GM23248 (cell line): ENCODE data around the gene SGCA. TPM values are rescaled to one million over a fixed set of nuclear protein-coding genes. Genes with fewer than 3 reads are reported as not detected.

Experiments
- DNase-seq: peaks from one replicate; pipeline ENCODE4 v3.0.0-alpha.2; 2015
- H2AFZ ChIP-seq: fragments of 200-600 bp; sonication (generic); 2 replicates; pipeline ENCODE4 v1.6.1; 2016; ENCODE audit warnings: antibody characterized with exemption
- H3F3A ChIP-seq: fragments of 200-600 bp; sonication (generic); 2 replicates; pipeline ENCODE4 v1.6.1; 2016; ENCODE audit warnings: mild to moderate bottlenecking, antibody characterized with exemption, mixed run types; ENCODE audit not compliant: insufficient read depth
- H3K27ac ChIP-seq: fragments of 200-600 bp; sonication (generic); 2 replicates; pipeline ENCODE4 v1.5.1; 2016; ENCODE audit warnings: mild to moderate bottlenecking
- H3K27me3 ChIP-seq: fragments of 200-600 bp; sonication (generic); replicated peaks from 2 replicates; pipeline ENCODE4 v1.6.1; 2016; ENCODE audit warnings: mild to moderate bottlenecking; ENCODE audit not compliant: insufficient read depth
- H3K36me3 ChIP-seq: fragments of 200-600 bp; sonication (generic); 2 replicates; pipeline ENCODE4 v1.6.1; 2016; ENCODE audit warnings: low read depth, mild to moderate bottlenecking
- H3K4me1 ChIP-seq: fragments of 200-600 bp; sonication (generic); 2 replicates; pipeline ENCODE4 v1.6.1; 2016; ENCODE audit warnings: mild to moderate bottlenecking; ENCODE audit not compliant: insufficient read depth
- H3K4me2 ChIP-seq: fragments of 200-600 bp; sonication (generic); one replicate; pipeline ENCODE4 v1.6.1; 2016; ENCODE audit warnings: mild to moderate bottlenecking; ENCODE audit not compliant: unreplicated experiment
- H3K4me3 ChIP-seq: fragments of 200-600 bp; sonication (generic); 2 replicates; pipeline ENCODE4 v1.5.1; 2016; ENCODE audit warnings: mild to moderate bottlenecking
- H3K79me2 ChIP-seq: fragments of 200-600 bp; sonication (generic); 2 replicates; pipeline ENCODE4 v1.6.1; 2016; ENCODE audit warnings: mild to moderate bottlenecking; ENCODE audit not compliant: insufficient read depth
- H3K9ac ChIP-seq: fragments of 200-600 bp; sonication (generic); 2 replicates; pipeline ENCODE4 v1.6.1; 2016; ENCODE audit warnings: mild to moderate bottlenecking
- H3K9me2 ChIP-seq: fragments of 200-600 bp; sonication (generic); 2 replicates; pipeline ENCODE4 v1.6.1; 2016; ENCODE audit warnings: mixed run types, mild to moderate bottlenecking, moderate library complexity; ENCODE audit not compliant: insufficient read depth
- H3K9me3 ChIP-seq: fragments of 200-600 bp; sonication (generic); one replicate; pipeline ENCODE4 v1.6.1; 2017; ENCODE audit warnings: low read depth
- H4K20me1 ChIP-seq: fragments of 200-600 bp; sonication (generic); 2 replicates; pipeline ENCODE4 v1.6.0; 2016; ENCODE audit not compliant: insufficient read depth
- EZH2 ChIP-seq: fragments of 200-600 bp; sonication (generic); IDR thresholded peaks from 2 replicates; pipeline ENCODE4 v1.6.1; 2018; ENCODE audit warnings: antibody characterized with exemption, mild to moderate bottlenecking; ENCODE audit not compliant: insufficient read depth, poor library complexity, severe bottlenecking
- EZH2phosphoT487 ChIP-seq: fragments of 200-600 bp; sonication (generic); IDR thresholded peaks from 2 replicates; pipeline ENCODE4 v1.6.1; 2018; ENCODE audit warnings: antibody characterized with exemption, moderate library complexity, mild to moderate bottlenecking, low read depth; ENCODE audit not compliant: insufficient read depth
- WGBS, 2 experiments: methylation state at CpG; one replicate each; pipeline ENCODE4 v1.1.6; 2015 to 2017; ENCODE audit warnings: low lambda C conversion rate in 2 of 2, low coverage in 1 of 2; ENCODE audit errors: missing lambda C conversion rate in 2 of 2; 5-methylcytosine and 5-hydroxymethylcytosine counted together
- in situ Hi-C: fragments of 300-500 bp; cut with MboI; formaldehyde crosslinking; loops from 2 replicates; pipeline ENCODE4 v1.15.0; 2020
- polyA plus RNA-seq: library from polyadenylated mRNA; unstranded; fragments of >200 nt; fragmentation: Nextera tagmentation; extraction: Ambion mirVana; gene quantifications from 2 replicates; pipeline ENCODE4 v1.2.1, GENCODE V29; 2016
- total RNA-seq: library from RNA; depleted of rRNA; stranded (reverse); fragments of >200 nt; shearing (Covaris generic); gene quantifications from 2 replicates; pipeline ENCODE4 v1.2.3, GENCODE V29; 2014

Gene SGCA
- total and polyA plus RNA-seq, 2 experiments from 2014 or later = 1.8 TPM; not detected in 1

- Histone ChIP-seq H3F3A (peaks cover 68% of the 10 kb centered on the region), H3K79me2 (peaks cover 85% of the 10 kb centered on the region), H3K27me3 (no peaks in the 10 kb centered on the region), H4K20me1 (no peaks in the 10 kb centered on the region), H3K27ac (peak within 1 kb of the TSS; percentile 100), H3K9me3 (no peaks in the 10 kb centered on the region), H3K36me3 (peaks cover 41% of the 10 kb centered on the region), H2AFZ (no peak within 1 kb of the TSS), H3K9ac (peak within 1 kb of the TSS; percentile 100), H3K4me3 (peak within 1 kb of the TSS; percentile 99), H3K9me2 (no peaks in the 10 kb centered on the region), H3K4me1 (peaks cover 61% of the 10 kb centered on the region), H3K4me2 (peak within 1 kb of the TSS; percentile 94)
- peak; percentile 21; the same call in 1 of the 2 replicates for TF ChIP-seq EZH2phosphoT487
- TF ChIP-seq EZH2 = no peak
- 1% methylated on average over 32 to 34 of the region's 34 CpGs for WGBS, 2 experiments
- DNase-seq = peak; percentile 94
- in situ Hi-C loops = no loop called here
Measured at GRCh38 chr17:50201276-50201854, 35.6 kb downstream of the SGCA start, which contains the start of gene COL1A1. TSS of gene COL1A1 (minus strand) at chr17:50201631. CDS start at chr17:50201513, 118 bp downstream.

- peak overlapping the region; percentile 83 for H3K4me2 ChIP-seq
- DNase-seq = peak; percentile 91
Measured at GRCh38 chr17:50203086-50203485, 37.3 kb downstream of the SGCA start.

GRCh38 chr17:50203604-50204345 is 38.0 kb downstream of the SGCA start:
- Histone ChIP-seq H3K27me3 (no peaks in the 10 kb centered on the region), H3K4me1 (peaks cover 67% of the 10 kb centered on the region), H4K20me1 (no peaks in the 10 kb centered on the region), H2AFZ (no peak overlapping the region), H3K9ac (peak overlapping the region; percentile 100), H3K4me3 (peak overlapping the region; percentile 99), H3K9me3 (no peaks in the 10 kb centered on the region), H3K4me2 (peak overlapping the region; percentile 83), H3K27ac (peak overlapping the region; percentile 100), H3K9me2 (no peaks in the 10 kb centered on the region), H3K36me3 (peaks cover 17% of the 10 kb centered on the region), H3K79me2 (peaks cover 82% of the 10 kb centered on the region), H3F3A (peaks cover 63% of the 10 kb centered on the region)
- in situ Hi-C loops = no loop called here
- TF ChIP-seq EZH2phosphoT487 = no peak
- TF ChIP-seq EZH2 = no peak
- WGBS, 2 experiments = 1 to 5% methylated on average over 13 of the region's 13 CpGs
- peak; percentile 99 for DNase-seq

More at GRCh38 chr17:50203086-50203485, 37.3 kb downstream of the SGCA start:
- H4K20me1 ChIP-seq = no peaks in the 10 kb centered on the region
- peak overlapping the region; percentile 99 for H3K4me3 ChIP-seq
- H3K27me3 ChIP-seq = no peaks in the 10 kb centered on the region
- peaks cover 64% of the 10 kb centered on the region for H3F3A ChIP-seq
- peaks cover 24% of the 10 kb centered on the region for H3K36me3 ChIP-seq
- peaks cover 82% of the 10 kb centered on the region for H3K79me2 ChIP-seq
- TF ChIP-seq EZH2 (no peak), EZH2phosphoT487 (no peak)
- WGBS, 2 experiments = 1 to 2% methylated on average over 11 to 14 of the region's 14 CpGs
- H3K9me2 ChIP-seq = no peaks in the 10 kb centered on the region
- H3K9ac ChIP-seq = peak overlapping the region; percentile 100
- in situ Hi-C loops = no loop called here
- no peaks in the 10 kb centered on the region for H3K9me3 ChIP-seq
- H3K27ac ChIP-seq = peak overlapping the region; percentile 100
- no peak overlapping the region for H2AFZ ChIP-seq
- H3K4me1 ChIP-seq = peaks cover 61% of the 10 kb centered on the region

GRCh38 chr17:50204431-50204830 is 38.6 kb downstream of the SGCA start:
- Histone ChIP-seq H4K20me1 (no peaks in the 10 kb centered on the region), H3K79me2 (peaks cover 81% of the 10 kb centered on the region), H3K4me2 (peak overlapping the region; percentile 83), H2AFZ (no peak overlapping the region), H3K4me1 (peaks cover 73% of the 10 kb centered on the region), H3K9me2 (no peaks in the 10 kb centered on the region), H3K9me3 (no peaks in the 10 kb centered on the region), H3F3A (peaks cover 66% of the 10 kb centered on the region), H3K4me3 (peak overlapping the region; percentile 58), H3K36me3 (peaks cover 11% of the 10 kb centered on the region), H3K27me3 (no peaks in the 10 kb centered on the region), H3K27ac (peak overlapping the region; percentile 100), H3K9ac (peak overlapping the region; percentile 100)
- DNase-seq = no peak
- WGBS, 2 experiments = 8 to 21% methylated on average over 3 of the region's 3 CpGs
- no peak for TF ChIP-seq EZH2
- no peak for TF ChIP-seq EZH2phosphoT487
- in situ Hi-C loops = no loop called here
